Measurements from ENCODE around the gene ATXN7.

The ATXN7 gene

DNA sequence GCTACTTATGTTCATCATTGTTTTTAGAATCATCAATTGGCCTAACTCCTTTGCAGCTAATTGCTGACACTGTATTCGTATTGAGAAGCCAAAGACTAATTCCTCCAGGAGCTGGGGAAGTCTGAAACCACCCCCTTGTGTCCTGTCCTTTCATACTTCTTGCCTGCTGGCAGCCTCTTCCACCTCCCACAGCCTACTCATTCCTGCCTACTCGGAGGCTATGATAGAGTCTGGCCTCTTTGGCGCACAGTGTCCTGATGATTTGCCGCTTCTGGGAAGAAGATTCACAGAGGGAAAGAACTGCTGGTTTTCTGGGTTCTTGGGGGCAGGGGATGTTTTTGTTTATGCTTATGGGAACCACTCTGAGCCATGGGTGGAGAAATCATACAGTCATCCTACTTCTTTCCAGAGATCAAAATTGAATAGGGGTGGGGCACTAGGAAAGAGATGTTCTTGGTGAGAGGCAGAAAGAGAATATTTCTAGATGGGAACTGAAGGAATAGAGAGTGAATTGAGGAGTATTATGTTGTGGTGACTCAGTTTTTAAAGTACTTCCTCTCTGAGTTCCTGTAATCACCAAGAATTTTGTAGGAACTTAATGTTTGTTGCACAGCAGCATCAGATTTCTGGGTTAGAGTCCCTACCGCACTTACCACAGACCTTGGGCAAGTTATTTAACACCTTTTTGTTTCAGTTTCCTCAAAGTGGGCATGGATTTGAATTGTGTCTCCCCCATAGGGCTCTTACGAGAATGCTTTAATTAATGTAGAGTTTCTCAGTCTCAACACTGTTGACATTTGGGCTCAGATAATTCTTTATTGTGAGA is 70.6 kb downstream of the ATXN7 start:
- DNase-seq, result peak; percentile 39

DNA sequence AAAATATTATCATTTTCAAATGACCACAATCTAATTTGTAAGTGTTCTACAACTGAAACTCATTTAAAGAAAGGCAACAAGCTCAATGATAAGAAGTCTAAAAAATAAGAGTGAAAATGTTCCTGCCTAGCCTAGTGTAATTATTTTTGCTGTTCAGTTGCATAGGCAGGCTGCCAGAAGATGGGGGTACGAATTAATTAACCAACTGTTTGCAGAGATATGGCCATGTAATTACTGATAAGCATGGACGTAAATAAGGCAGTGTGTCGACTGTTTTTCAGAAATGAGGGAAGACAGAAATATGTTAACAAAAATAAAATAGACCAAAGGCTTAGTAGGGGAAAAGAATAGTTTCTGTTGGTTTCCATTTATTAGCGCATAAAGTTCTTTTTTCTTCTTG is 73.3 kb downstream of the ATXN7 start:
- DNase-seq, result no peak

DNA sequence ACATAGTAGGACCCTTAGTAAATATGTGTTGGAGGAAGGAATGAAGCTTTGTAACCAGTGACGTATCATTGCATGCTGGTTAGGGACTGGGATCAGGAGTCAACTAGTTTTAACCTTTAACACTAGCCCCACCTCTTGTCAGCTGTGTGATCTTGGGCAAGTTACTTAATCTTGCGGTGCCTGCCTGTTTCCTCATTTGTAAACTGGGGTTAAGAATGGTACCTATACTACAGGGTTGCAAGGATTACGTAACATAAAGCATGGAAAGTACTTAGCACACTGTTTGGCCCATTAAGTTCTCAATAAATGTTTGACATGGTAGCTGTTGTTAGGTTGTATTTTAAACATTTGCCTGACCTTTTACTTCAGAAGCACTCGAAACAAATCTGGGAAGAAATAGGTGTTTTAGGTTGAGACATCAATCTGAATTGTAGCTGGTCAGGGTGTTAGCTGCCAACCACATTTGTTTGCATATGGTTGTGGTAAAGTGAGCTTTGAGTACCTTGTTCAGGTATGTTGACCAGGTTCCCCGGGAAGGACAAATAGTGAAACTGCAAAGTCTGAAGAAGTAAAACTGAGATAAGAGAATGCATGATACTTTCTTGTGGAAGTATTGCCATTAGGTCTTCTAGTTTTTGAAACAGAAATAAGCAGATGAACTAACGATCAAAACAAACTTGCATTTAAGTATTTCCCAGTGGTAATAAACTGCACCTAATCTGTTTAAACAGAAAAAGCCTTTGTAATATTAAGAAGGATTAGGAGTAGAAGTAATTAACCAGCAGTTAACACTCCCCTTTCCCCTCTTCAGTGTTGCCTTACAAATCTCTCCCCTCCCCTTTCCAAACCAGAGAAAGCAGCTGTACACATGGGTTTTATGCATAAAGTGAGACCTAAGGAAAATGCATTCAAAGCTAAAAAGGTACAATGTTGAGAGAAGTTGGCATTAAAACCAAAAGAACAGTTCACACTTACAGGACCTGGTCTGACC is 74.3 kb downstream of the ATXN7 start:
- DNase-seq, result peak; percentile 28

DNA sequence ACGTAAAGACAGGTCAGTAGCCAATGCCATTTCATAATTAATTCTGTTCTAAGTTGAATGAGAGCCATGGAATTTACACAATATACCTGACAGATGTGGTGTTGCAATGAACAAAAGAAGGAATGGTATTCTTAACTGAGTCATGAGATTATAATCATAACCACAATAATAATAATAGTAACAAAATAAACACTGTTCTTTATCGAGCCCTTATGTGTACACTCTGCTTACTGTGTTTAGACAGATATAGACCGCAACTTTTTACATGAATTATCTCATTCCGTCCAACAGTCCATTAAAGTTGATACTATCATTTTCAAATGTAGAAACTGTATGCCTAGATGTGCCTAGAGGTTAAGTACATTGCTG is 76.7 kb downstream of the ATXN7 start:
- no peak for DNase-seq

DNA sequence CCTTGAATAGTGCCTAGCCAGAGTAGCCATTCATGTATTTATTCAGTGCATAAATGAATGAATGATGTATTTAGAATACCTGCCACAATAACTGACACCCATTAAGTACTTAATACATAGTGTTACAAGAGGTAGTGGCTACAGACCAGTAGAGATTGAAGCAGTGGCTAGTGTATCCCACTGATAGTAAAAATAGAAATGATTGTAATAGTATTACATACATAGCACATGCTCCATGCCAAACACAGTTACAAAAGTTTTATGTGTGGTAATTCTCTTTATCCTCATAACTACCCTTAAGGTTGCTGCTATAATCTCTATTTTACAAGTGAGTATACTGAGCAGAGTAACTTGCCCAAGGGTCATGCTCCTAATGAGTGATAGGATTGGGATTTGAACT is 78.9 kb downstream of the ATXN7 start:
- DNase-seq, result no peak

DNA sequence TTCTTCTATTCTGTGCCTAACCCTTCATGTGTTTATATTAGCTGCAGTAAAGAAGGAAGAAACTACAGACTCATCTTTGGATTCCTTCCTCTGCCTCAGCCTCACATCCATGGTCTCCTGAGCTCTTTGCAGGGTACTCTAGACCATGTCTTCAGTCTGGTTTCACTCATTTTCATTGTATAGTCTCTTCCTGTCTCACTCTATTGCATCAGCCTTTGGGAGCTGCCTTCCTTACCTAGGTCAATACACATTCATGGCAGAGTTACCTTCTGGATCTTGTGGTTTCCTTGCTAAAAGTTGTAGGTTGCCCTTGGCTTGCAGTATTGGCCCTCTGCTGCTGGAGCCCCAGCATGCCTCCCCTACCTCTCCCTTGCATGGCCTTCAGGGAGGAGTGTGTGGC is 80.0 kb downstream of the ATXN7 start:
- no peak for DNase-seq

DNA sequence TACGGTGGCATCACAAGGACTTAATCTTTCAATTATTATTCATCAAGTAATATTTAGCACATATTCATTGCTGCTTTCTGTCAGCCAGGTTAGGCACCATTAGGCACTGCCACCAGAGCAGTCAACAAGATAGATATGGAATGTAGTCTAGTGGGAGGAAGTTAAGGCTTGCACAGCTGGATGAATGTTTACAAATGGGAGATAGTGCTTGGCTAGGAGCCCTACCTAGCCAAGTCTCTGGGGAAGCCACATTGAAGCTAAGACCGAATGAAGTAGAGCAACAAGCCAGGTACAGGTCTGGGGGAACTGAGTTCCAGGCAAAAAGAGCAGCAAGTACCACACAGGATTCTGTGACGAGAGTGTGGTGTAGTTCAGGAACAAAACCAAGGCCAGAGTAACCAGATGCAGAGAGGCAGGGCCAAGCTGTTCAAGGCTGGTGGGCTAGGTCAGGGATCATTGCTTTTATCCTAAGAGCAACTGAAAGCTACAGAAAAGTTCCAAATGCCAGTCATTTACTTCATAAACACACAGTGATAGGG is 82.0 kb downstream of the ATXN7 start:
- DNase-seq, result no peak

DNA sequence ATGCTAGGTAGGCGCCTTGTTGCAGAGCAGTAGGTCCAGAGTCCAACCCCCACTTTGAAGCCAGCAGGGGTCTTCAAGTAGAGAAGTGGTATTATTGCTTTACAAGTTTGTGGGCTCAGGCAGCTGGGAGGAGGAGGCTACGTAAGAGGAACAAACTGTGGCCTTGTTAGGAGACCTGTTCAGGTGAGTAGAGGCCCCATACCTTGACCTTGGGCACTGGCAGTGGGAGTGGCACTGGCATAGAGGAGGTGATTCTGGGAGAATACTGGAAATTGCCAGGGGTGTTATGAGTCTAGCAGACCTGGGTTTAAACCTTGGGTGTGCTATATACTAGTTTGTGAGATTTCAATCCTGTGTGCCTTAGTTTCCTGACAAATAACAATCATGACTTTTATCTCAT is 83.1 kb downstream of the ATXN7 start:
- no peak for DNase-seq

DNA sequence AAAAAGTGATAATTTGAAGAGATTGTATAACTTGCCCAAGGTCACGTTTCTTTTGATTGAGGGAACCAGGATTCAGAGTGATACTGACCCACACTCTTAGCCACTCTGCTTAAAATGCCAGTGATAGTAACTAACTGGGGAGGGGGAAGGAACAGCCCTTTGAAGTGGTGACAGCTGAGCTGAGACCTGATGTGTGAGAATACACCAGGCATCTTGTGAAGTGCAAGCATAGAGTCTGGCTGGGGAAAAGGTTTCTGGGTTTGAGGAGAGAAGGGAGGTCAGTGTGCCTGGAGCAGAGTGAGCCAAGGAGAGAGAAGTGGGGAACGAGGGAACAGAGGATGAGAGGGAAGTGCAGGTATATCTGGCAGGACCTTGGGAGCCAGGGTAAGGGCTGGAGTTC is 83.9 kb downstream of the ATXN7 start:
- DNase-seq, result no peak

DNA sequence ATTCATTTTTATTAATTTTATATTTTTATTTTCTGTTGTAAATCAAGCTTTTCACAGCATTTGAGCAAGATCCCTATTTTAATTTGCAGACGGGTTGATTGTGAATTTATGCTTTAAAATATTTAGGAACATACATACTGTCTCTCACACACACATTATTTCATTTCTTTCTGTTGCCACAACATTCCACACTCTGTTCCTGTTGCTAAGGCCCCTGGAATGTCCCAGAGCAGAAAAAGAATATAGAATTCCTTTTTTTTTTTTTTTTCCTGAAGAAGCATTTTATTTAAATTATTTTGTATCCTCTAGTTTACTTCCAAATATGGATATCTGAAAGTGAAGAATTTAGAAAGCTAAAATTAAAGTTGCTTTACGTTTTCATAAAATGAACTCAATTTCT is 85.3 kb downstream of the ATXN7 start:
- DNase-seq, result no peak

DNA sequence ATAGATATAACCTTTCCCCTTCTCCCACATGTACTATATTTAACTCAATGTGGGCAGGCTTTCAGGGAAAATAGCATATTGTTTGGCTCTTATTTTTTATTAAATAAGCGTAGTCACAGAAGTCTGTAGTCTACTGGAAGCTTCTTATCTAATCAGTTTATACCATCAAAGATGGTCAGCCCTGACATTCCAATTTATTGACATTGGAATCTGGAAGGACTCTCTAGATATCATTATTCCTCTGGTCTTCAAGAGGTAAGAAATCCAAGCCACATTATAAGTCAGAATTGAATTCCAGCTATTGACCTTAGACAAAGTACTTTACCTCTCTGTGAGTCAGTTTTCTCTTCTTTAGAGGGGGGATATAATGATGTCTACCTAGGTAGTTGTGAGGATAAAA is 87.0 kb downstream of the ATXN7 start:
- no peak for DNase-seq

DNA sequence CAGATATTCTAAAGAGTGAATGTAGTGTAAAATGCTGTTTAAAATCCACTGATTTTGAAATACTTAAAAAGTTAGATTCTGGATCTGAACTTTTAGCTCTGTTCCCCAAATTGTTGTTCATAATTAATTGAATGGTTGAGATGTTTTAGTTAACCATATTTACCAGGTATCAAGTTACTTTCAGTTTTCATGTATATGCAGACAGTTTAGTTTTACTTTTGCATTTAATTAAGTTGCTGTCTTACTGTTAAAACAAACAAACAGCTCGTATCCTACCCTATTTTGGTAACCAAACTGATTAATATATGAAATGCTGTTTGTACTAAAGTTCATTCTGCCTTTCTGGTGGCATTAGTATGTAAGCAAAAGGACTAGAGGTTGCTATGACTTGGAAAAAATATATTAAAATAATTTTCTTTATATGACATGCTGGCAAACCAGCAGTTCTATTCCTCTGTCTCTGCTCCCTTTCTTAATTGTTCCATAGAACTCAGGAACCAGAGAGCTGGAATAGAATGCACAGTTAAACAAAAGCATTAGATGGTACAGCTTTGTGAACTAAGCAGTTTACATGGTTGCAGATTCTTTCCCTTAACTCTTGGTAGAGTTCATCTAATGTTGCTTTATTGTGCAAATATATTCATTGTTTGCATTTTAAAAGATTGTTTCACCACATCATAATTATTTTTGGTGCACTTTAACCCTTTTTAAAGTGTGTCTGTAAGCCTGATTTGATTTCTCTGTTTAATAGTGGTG is 88.0 kb downstream of the ATXN7 start:
- no peak for DNase-seq

DNA sequence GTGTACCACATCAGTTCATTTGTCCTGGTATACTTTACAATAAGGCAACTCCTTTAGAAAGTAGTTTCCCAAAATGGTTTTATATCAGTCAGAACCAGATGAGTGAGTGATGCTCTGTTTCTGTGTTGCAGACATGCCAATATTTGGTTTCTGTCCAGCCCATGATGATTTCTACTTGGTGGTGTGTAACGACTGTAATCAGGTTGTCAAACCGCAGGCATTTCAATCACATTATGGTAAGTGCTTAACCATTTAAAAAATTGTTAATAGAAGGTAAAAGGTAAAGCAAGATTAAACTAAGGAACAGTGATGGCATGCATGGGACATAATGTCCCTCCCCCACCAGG is 88.6 kb downstream of the ATXN7 start:
- DNase-seq, result peak; percentile 23

DNA sequence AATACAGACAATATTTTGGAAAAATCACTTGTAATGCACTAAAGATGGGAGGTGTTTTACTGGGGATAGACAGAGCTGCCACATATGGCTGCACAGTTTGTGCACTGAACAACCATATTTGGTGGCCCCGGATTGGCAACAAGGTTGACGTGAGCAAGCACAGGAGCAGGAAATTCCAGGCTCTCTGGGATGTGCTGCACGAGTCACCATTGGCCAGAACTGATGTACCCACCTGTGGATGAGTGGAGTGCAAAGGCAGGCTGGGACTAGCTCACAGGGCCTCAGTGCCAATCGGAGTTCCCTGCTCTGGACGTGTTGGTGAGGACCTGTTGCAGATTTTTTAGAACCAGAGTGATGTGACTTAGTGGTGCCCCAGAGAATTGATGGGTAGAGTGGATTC is 90.5 kb downstream of the ATXN7 start:
- DNase-seq, result no peak

DNA sequence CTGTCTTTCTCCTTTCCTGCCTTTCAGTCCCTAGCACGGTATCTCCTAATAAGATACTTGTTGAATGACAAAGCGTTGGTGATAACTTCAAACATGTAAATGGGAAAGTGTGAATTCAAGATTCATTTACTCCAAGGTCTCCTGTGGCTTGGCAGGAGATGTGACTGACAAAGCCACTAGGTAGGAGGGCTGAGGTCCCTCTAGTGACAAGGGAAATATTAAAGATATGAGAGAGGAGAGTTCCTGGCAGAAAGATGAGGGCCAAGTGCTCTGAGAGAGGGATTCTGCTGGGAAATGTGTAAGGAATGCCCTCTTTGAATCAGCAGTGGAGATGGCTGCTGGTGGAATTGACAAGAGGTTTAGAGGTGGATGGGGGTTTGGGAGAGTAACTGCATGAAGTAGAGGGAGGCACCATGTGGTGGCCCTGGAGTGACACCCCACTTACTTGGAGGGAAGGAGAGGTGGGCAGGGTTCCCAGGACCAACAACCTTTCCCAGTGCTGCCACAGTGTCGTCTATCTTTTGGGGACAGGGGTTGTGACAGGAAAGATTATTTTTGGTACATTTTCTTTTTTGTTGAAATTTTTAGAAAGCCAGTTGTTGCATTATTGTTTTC is 91.5 kb downstream of the ATXN7 start:
- DNase-seq, result no peak

DNA sequence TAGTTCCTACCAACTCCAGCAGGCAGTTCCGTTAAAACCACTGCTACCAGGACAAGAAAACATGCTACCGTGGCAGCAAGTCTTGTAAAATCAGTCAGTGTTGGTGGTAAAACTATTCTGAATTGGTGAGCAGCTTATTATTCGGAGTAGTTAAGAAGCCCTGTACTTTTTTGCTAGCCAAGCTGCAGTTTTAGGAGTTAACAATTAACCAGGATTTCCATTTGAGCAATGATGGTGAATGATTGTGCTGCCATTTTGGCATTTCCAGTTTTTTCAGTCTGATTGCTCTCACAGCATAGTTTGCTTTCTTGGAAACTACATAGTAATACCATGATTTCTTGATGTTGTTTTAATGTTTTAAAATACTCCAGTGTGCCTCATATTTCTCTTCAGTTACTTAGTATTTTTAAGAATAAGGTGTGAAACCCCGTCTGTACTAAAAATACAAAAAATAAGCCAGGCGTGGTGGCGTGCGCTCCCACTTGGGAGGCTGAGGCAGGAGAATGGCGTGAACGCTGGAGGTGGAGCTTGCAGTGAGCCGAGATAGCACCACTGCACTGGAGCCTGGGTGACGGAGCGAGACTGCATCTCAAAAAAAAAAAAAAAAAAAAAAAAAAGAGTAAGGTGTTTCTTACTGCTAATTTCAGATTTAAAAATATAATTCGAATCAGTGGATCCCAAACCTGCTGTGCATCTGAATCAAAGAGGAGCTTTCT is 92.3 kb downstream of the ATXN7 start:
- DNase-seq, result no peak

DNA sequence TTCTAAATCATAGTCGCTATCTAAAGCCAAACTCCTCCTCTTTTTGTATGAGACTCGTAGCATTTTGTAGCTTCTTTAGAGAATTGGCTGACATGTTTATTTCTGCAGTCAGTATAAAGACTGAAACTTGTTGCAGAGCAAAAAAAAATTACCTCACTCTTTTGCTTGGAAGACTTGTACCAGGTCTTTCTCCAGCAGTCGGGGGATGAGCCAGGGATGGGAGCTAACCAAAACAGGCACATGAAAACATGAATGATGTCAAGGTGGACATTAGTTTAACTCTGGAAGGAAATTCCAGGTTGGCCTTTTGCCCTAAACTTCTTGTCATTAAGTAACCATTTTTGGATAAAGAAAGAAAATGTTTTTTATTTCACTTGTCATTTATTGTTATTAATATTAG is 95.5 kb downstream of the ATXN7 start:
- DNase-seq, result no peak

DNA sequence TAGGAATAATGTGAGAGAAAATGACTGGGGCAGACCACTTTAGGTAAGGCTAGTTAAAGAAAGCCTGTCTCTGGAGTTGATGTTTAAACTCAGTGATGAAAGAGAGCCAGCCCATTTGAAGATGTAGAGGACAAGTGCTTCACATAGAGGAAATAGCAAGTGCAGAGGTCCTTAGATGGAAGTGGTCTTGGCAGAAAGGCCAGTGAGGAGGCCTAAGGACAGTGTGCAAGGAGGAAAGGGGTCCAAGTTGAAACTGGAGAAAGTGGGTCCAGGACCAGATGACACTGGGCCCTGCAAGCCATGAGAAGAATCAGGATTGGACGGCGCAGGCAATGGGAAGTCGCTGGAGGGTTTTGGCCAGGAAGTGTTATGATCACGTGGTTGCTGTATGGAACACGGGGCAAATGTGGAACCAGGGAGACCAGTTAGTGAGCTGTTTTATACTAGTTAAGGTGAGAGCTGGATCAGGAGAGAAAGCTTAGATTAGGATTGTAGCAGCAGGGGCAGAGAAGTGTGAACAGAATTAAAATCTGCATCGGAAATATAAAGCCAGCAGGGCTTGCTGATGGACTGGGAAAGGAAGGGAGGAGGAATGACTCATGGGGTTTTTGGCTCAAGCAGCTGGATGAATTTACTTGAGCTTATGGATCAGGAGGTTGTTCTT is 96.5 kb downstream of the ATXN7 start:
- no peak for DNase-seq

DNA sequence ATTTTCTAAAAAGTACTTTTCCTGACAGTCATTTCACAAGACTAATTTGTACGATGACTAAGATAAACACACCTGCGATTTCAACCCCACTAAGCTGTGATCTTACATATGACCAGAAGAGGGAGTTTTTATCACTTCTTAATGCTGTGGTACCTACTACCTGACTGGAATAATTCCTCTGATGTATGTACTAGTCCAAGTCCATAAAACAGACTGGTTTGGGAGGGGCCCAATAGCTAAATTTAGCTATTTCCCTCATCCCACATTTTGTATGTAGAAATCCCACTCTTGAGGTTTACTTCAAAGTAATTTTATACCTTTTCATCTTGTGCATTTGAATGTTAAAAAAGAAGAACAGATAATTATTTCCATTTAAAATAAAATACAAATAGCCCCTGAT is 98.2 kb downstream of the ATXN7 start:
- DNase-seq, result peak; percentile 62

DNA sequence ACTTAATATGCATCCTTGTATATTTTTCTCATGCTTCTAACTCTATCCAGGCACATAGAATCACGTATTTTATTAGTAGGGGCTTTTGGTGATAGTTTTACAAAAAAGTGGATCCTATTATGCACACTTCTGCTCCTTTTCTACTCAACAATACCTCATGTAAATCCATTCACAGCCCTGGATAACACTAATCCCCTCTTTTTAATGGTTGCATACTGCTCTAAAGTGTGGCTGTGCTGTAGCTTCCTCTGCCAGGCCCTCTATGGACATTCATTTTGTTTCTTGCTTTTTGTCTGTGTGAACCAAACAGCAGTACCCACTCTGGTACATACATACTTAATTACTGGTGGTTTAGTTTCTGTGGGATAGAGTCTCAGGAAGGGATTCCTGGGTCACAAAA is 99.8 kb downstream of the ATXN7 start:
- DNase-seq, result no peak

DNA sequence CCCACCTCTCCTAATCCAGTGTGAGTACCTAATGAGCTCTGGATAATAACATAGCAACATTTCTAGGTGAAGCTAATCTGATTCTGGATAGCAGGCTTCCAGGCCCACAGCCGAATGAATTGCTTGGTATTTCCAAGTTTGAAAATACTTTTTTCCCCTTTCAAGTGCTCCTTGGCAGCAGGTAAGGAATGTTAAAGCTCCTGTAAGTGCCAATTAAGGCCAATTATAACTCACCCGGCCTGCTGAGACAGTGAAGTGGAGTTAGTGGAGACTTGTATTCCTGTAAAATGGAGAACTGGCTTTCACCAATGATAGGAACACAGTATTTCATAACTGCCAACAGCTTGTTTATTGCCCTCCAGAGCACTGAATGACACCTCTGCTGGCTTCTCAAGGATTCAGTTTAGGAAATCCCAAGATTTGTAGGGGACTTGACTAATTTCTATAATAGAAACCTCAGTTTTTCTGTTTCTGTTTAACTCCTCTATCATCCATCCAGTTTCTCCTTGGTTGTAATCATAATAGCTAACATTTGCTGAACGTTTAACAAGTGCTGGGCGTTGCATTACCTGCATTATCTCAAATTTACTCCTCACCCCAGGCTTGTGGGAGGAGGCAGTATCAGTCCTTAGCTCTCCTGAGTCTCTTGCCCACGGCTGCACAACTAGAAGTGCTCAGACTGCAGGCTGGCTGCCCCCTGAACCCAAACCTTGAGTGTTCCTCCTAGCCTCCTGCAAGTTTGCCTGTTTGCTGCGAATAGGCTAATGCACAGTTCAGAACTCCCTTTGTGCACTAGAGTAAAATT is 101.2 kb downstream of the ATXN7 start:
- DNase-seq, result peak; percentile 40
